GM19099 (cell line): ENCODE results near the gene DMD.

Source experiments
- POLR2A ChIP-seq: IDR thresholded peaks from 3 replicates; pipeline ENCODE4 v1.6.1; 2011; ENCODE audit warnings: low read depth; ENCODE audit not compliant: insufficient read length; ENCODE audit errors: extremely low read depth

Gene DMD

GRCh38 chrX:31521941-31522340 lies 1689.4 kb downstream of the DMD start:
- no peak for TF ChIP-seq POLR2A

GRCh38 chrX:31516527-31516926 lies 1694.8 kb downstream of the DMD start:
- TF ChIP-seq POLR2A, result no peak

GRCh38 chrX:31508338-31508737 lies 1703.0 kb downstream of the DMD start:
- TF ChIP-seq POLR2A, result no peak

GRCh38 chrX:31506928-31507327 lies 1704.4 kb downstream of the DMD start:
- no peak for TF ChIP-seq POLR2A

GRCh38 chrX:31506360-31506759 lies 1705.0 kb downstream of the DMD start:
- no peak for TF ChIP-seq POLR2A

GRCh38 chrX:31500921-31501320 lies 1710.4 kb downstream of the DMD start:
- no peak for TF ChIP-seq POLR2A

GRCh38 chrX:31499109-31499508 lies 1712.2 kb downstream of the DMD start:
- TF ChIP-seq POLR2A, result no peak

GRCh38 chrX:31497086-31497485 lies 1714.3 kb downstream of the DMD start:
- no peak for TF ChIP-seq POLR2A

GRCh38 chrX:31487951-31488350 lies 1723.4 kb downstream of the DMD start:
- no peak for TF ChIP-seq POLR2A

- no peak for TF ChIP-seq POLR2A
These were observed 1728.0 kb downstream of the DMD start for GRCh38 chrX:31483336-31483735.

- TF ChIP-seq POLR2A, result no peak
These were observed 1730.7 kb downstream of the DMD start for GRCh38 chrX:31480696-31481095.

- TF ChIP-seq POLR2A, result no peak
These were observed 1740.1 kb downstream of the DMD start for GRCh38 chrX:31471229-31471628.

GRCh38 chrX:31464306-31464915 lies 1746.9 kb downstream of the DMD start:
- TF ChIP-seq POLR2A, result no peak

GRCh38 chrX:31461266-31461665 lies 1750.1 kb downstream of the DMD start:
- TF ChIP-seq POLR2A, result no peak

- no peak for TF ChIP-seq POLR2A
These were observed 1752.0 kb downstream of the DMD start for GRCh38 chrX:31459361-31459760.

GRCh38 chrX:31449965-31450364 lies 1761.4 kb downstream of the DMD start:
- TF ChIP-seq POLR2A, result no peak

- no peak for TF ChIP-seq POLR2A
These were observed 1762.3 kb downstream of the DMD start for GRCh38 chrX:31449081-31449480.
